ENCODE measurements around the gene SLC17A1.

Gene SLC17A1

DNA sequence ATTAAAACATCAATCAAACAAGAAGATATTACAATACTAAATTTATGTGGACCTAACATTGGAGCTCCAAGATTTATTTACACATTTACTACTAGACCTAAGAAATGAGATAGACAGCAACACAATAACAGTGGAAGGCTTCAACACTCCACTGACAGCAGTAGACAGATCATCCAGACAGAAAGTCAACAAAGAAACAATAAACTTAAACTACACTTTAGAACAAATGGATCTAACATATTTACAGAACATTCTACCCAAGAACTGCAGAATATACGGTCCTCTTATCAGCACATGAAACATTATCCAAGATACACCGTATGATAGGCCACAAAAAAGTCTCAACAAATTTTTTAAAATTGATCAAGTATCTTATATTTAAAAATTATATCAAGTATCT is 27.0 kb downstream of the SLC17A1 start:
- TF ChIP-seq, protein P1, sequence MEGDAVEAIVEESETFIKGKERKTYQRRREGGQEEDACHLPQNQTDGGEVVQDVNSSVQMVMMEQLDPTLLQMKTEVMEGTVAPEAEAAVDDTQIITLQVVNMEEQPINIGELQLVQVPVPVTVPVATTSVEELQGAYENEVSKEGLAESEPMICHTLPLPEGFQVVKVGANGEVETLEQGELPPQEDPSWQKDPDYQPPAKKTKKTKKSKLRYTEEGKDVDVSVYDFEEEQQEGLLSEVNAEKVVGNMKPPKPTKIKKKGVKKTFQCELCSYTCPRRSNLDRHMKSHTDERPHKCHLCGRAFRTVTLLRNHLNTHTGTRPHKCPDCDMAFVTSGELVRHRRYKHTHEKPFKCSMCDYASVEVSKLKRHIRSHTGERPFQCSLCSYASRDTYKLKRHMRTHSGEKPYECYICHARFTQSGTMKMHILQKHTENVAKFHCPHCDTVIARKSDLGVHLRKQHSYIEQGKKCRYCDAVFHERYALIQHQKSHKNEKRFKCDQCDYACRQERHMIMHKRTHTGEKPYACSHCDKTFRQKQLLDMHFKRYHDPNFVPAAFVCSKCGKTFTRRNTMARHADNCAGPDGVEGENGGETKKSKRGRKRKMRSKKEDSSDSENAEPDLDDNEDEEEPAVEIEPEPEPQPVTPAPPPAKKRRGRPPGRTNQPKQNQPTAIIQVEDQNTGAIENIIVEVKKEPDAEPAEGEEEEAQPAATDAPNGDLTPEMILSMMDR (IDR thresholded peaks at IDR 0.05; ENCODE audit: low read length, missing control alignments): no peak
- H3K4me3 ChIP-seq (replicated peaks; ENCODE audit: low read depth, low read length): no peak overlapping the region
- no peak for DNase-seq (ENCODE audit: low read depth)

- DNase-seq (ENCODE audit: low read depth): no peak
- TF ChIP-seq, protein P1 (IDR thresholded peaks at IDR 0.05; ENCODE audit: low read length, missing control alignments): no peak
- H3K4me3 ChIP-seq (replicated peaks; ENCODE audit: low read depth, low read length): no peak overlapping the region
These were observed 30.4 kb downstream of the SLC17A1 start for GRCh38 chr6:25801436-25801835.

GRCh38 chr6:25794784-25795183 is 37.1 kb downstream of the SLC17A1 start:
- H3K4me3 ChIP-seq (replicated peaks; ENCODE audit: low read depth, low read length): no peak overlapping the region
- TF ChIP-seq, protein P1 (IDR thresholded peaks at IDR 0.05; ENCODE audit: low read length, missing control alignments): no peak
- DNase-seq (ENCODE audit: low read depth): no peak

DNA sequence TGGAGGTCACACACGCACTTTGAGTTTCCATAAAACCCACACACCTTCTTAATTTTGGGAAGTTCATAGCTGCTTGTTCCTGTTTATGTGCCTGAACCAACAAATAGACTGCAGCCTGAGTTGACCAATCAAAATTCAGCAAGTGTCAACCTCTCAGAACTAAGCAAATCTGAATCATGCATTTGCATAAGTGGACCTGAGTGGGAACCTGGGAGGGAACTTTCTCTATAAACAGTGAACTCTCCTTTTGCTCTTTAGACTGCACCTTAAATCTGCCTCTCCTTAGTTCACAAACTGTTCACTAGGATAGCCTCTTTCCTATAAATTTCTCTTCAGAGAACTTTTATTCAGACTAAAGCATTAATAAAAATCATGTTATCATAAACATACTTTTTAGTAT is 37.9 kb downstream of the SLC17A1 start:
- H3K4me3 ChIP-seq (replicated peaks; ENCODE audit: low read depth, low read length): no peak overlapping the region
- peak; percentile 0 for DNase-seq (ENCODE audit: low read depth)
- TF ChIP-seq, protein P1 (IDR thresholded peaks at IDR 0.05; ENCODE audit: low read length, missing control alignments): no peak

- TF ChIP-seq, protein P1 (IDR thresholded peaks at IDR 0.05; ENCODE audit: low read length, missing control alignments): no peak
- no peak overlapping the region for H3K4me3 ChIP-seq (replicated peaks; ENCODE audit: low read depth, low read length)
- DNase-seq (ENCODE audit: low read depth): no peak
These were observed 39.8 kb downstream of the SLC17A1 start for GRCh38 chr6:25792016-25792415.

DNA sequence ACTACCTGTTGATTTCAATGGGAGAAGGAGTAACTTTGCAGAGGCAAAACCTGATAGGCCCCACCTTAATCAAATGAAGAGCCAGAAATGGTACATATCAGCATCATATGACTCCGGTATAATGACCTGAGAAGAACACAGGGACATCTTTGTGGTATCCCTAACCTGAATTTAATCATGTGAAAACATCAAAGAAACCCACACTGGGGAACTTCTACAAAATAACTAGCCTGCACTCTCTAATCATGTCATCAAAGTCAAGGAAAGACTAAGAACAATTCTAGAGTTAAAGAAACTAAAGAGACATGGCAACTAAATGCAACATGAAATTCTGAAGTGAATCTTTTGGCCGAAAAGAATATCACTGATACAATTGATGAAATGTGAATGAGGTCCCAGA is 42.4 kb downstream of the SLC17A1 start:
- DNase-seq (ENCODE audit: low read depth): no peak
- TF ChIP-seq, protein P1 (IDR thresholded peaks at IDR 0.05; ENCODE audit: low read length, missing control alignments): no peak
- no peak overlapping the region for H3K4me3 ChIP-seq (replicated peaks; ENCODE audit: low read depth, low read length)

GRCh38 chr6:25788305-25788922 is 43.4 kb downstream of the SLC17A1 start:
- TF ChIP-seq, protein P1 (IDR thresholded peaks at IDR 0.05; ENCODE audit: low read length, missing control alignments): peak; percentile 75
- H3K4me3 ChIP-seq (replicated peaks; ENCODE audit: low read depth, low read length): no peak overlapping the region
- DNase-seq (ENCODE audit: low read depth): peak; percentile 74

Measured in fibroblast of pulmonary artery (primary cell).